K562 (cell line): ENCODE data around the gene CARS2. TPM values are rescaled to one million over a fixed set of nuclear protein-coding genes. Genes with fewer than 3 reads are reported as not detected.

Source experiments
- ATAC-seq: fragments of 200-7000 bp; cut with Tn5 transposase; 3 replicates; pipeline ENCODE4 v1.9.1; 2020; ENCODE audit warnings: moderate library complexity
- BruUV-seq: library from RNA; stranded (reverse); fragments of 400-500 nt; replicated peaks from 2 replicates; lab custom pipeline; 2021; lab: Mats Ljungman, UMichigan
- CTCF ChIA-PET: fragments of 300-600 bp; formaldehyde crosslinking; extraction: SDS; loops from one replicate; lab custom pipeline; 2021; ENCODE audit warnings: low intra/inter-chr PET ratio; lab: Yijun Ruan, JAX
- POLR2A ChIA-PET: fragments of 300-600, 350-650 bp; sonication (Branson Sonifier 250); formaldehyde crosslinking; extraction: SDS; loops from one replicate; lab custom pipeline; 2021; ENCODE audit warnings: antibody characterized with exemption, inconsistent platforms; lab: Yijun Ruan, JAX
- DNase-seq, 4 experiments: peaks; one replicate each; pipeline versions ENCODE4 v3.0.0 to v3.0.0-alpha.2; 2011 to 2018; ENCODE audit warnings: low spot score in 3 of 4, mixed read lengths in 3 of 4; ENCODE audit errors: extremely low read depth in 1 of 4
- FAIRE-seq: peaks from 2 replicates; lab custom pipeline; 2011; peaks lifted over from hg19 to GRCh38; lab: Jason Lieb, UNC
- H2AFZ ChIP-seq: 2 replicates; pipeline ENCODE4 v1.6.0; 2011; ENCODE audit warnings: low read depth, low read length, control low read depth, inconsistent platforms
- H3K27ac ChIP-seq: fragments of 200-600 bp; 3 replicates; pipeline ENCODE4 v1.8.0; 2011; ENCODE audit warnings: low read depth, mild to moderate bottlenecking, control low read depth, inconsistent platforms, low read length, moderate library complexity, mixed read lengths; ENCODE audit errors: extremely low read depth
- H3K27me3 ChIP-seq, 2 experiments: fragments of 300-600 bp in 1 of 2; 2 replicates in 1 of 2; 3 replicates in 1 of 2; pipeline versions ENCODE4 v1.6.0 to v1.8.0; 2011; ENCODE audit warnings: inconsistent platforms in 2 of 2, low read length in 2 of 2, mild to moderate bottlenecking in 1 of 2, mixed read lengths in 1 of 2, moderate library complexity in 1 of 2; ENCODE audit not compliant: control insufficient read depth in 2 of 2, insufficient read depth in 2 of 2
- H3K36me3 ChIP-seq: fragments of 300-600 bp; 3 replicates; pipeline ENCODE4 v1.8.0; 2011; ENCODE audit warnings: mild to moderate bottlenecking, low read length, inconsistent platforms; ENCODE audit not compliant: control insufficient read depth, insufficient read depth
- H3K4me1 ChIP-seq, 2 experiments: fragments of 200-600 bp in 1 of 2; replicated peaks in 1 of 2; 2 replicates in 1 of 2; 3 replicates in 1 of 2; pipeline versions ENCODE4 v1.5.1 to v1.8.0; 2011; ENCODE audit warnings: inconsistent platforms in 2 of 2, low read length in 2 of 2, mild to moderate bottlenecking in 1 of 2, mixed read lengths in 1 of 2, moderate library complexity in 1 of 2; ENCODE audit not compliant: control insufficient read depth in 2 of 2, insufficient read depth in 2 of 2
- H3K4me2 ChIP-seq: 2 replicates; pipeline ENCODE4 v1.6.1; 2011; ENCODE audit warnings: low read length, control low read depth, inconsistent platforms, mixed read lengths; ENCODE audit not compliant: insufficient read depth
- H3K4me3 ChIP-seq: fragments of 200-600 bp; sonication (generic), shearing (Covaris generic); 2 replicates; pipeline ENCODE4 v1.5.1; 2016; ENCODE audit warnings: control low read depth, inconsistent platforms
- H3K79me2 ChIP-seq: fragments of 200-600 bp; 3 replicates; pipeline ENCODE4 v1.8.0; 2011; ENCODE audit warnings: low read length, inconsistent platforms; ENCODE audit not compliant: control insufficient read depth, insufficient read depth
- H3K9ac ChIP-seq, 2 experiments: 2 replicates each; pipeline versions ENCODE4 v1.6.0 to v1.6.1; 2011; ENCODE audit warnings: low read depth in 2 of 2, low read length in 2 of 2, control low read depth in 1 of 2, inconsistent platforms in 1 of 2, mild to moderate bottlenecking in 1 of 2, mixed read lengths in 1 of 2; ENCODE audit not compliant: insufficient read depth in 1 of 2
- H3K9me1 ChIP-seq: one replicate; pipeline ENCODE4 v1.6.0; 2011; ENCODE audit warnings: inconsistent platforms, mild to moderate bottlenecking, low read length, moderate library complexity; ENCODE audit not compliant: control insufficient read depth, insufficient read depth
- H3K9me3 ChIP-seq: replicated peaks from 2 replicates; pipeline ENCODE4 v1.5.1; 2011; ENCODE audit warnings: low read depth, low read length, inconsistent platforms; ENCODE audit not compliant: control insufficient read depth, insufficient read depth
- H4K20me1 ChIP-seq: replicated peaks from 2 replicates; pipeline ENCODE4 v1.6.1; 2011; ENCODE audit warnings: low read length, inconsistent platforms, mixed read lengths; ENCODE audit not compliant: control insufficient read depth, insufficient read depth
- ARNT ChIP-seq, 2 experiments: fragments of 450-650 bp; IDR thresholded peaks; 2 replicates each; pipeline ENCODE4 v1.6.1; 2016; ENCODE audit warnings: mild to moderate bottlenecking in 1 of 2
- BRCA1 ChIP-seq, 2 experiments: fragments of 450-650 bp in 1 of 2; sonication (generic) in 1 of 2; formaldehyde crosslinking in 1 of 2; IDR thresholded peaks; 2 replicates each; pipeline versions ENCODE4 v1.5.0 to v1.6.1; 2017 to 2020; ENCODE audit warnings: mild to moderate bottlenecking in 1 of 2, missing genetic modification reagents in 1 of 2
- FOXK2 ChIP-seq, 2 experiments: fragments of 450-650 bp; IDR thresholded peaks in 1 of 2; conservative IDR thresholded peaks in 1 of 2; 2 replicates each; pipeline ENCODE4 v1.6.1; 2016; ENCODE audit warnings: low read depth in 2 of 2, mild to moderate bottlenecking in 1 of 2
- MECOM ChIP-seq: fragments of 250-450 bp; sonication (Bioruptor Pico); IDR thresholded peaks from 2 replicates; pipeline ENCODE4 v1.8.0; 2022; ENCODE audit warnings: inconsistent platforms
- MXI1 ChIP-seq: IDR thresholded peaks from 2 replicates; pipeline ENCODE4 v1.6.1; 2011; ENCODE audit warnings: low read depth, mild to moderate bottlenecking, improper control_type of control experiment, low read length
- NRF1 ChIP-seq, 2 experiments: fragments of 450-650 bp; IDR thresholded peaks in 1 of 2; conservative IDR thresholded peaks in 1 of 2; 2 replicates each; pipeline ENCODE4 v1.6.1; 2014; ENCODE audit warnings: mild to moderate bottlenecking in 2 of 2
- PHB ChIP-seq: fragments of 250-450 bp; sonication (Bioruptor Pico); IDR thresholded peaks from 2 replicates; pipeline ENCODE4 v1.5.0; 2021
- PTTG1 ChIP-seq: fragments of 450-650 bp; IDR thresholded peaks from 2 replicates; pipeline ENCODE4 v1.6.1; 2016; ENCODE audit warnings: low read depth, mild to moderate bottlenecking, missing genetic modification characterization, missing compliant biosample characterization
- RBBP5 ChIP-seq: fragments of 200-600 bp; sonication (generic); IDR thresholded peaks from 2 replicates; pipeline ENCODE4 v1.6.1; 2012; ENCODE audit warnings: borderline replicate concordance, mild to moderate bottlenecking, low read length, control low read depth, inconsistent platforms; ENCODE audit not compliant: insufficient read depth, poor library complexity, severe bottlenecking
- SP2 ChIP-seq: IDR thresholded peaks from 2 replicates; pipeline ENCODE4 v1.6.1; 2011; ENCODE audit warnings: mild to moderate bottlenecking, low read depth, low read length, moderate library complexity; ENCODE audit not compliant: poor library complexity, severe bottlenecking; ENCODE audit errors: extremely low read depth
- TCFL5 ChIP-seq: fragments of 250-450 bp; sonication (Bioruptor Pico); conservative IDR thresholded peaks from 2 replicates; pipeline ENCODE4 v1.6.1; 2021; ENCODE audit warnings: mild to moderate bottlenecking, moderate library complexity, matching md5 sums
- ZNF184 ChIP-seq: sonication (generic); formaldehyde crosslinking; IDR thresholded peaks from 2 replicates; pipeline ENCODE4 v1.5.0; 2020; ENCODE audit warnings: missing genetic modification reagents
- ZNF3 ChIP-seq: fragments of 250-450 bp; sonication (Bioruptor Pico); IDR thresholded peaks from 2 replicates; pipeline ENCODE4 v1.5.0; 2021; ENCODE audit warnings: mild to moderate bottlenecking, moderate library complexity
- ZNF511 ChIP-seq: sonication (generic); formaldehyde crosslinking; IDR thresholded peaks from 2 replicates; pipeline ENCODE4 v1.8.0; 2022; ENCODE audit warnings: mild to moderate bottlenecking, missing genetic modification reagents
- WGBS: fragments of 100-300 bp; shearing (Covaris generic); methylation state at CpG from one replicate; pipeline ENCODE4 v1.1.6; 2016; ENCODE audit warnings: low coverage, mixed read lengths; ENCODE audit not compliant: insufficient coverage; ENCODE audit errors: missing lambda C conversion rate; 5-methylcytosine and 5-hydroxymethylcytosine counted together
- in situ Hi-C: fragments of 300-500 bp; cut with MboI; formaldehyde crosslinking; loops from 4 replicates; pipeline ENCODE4 v1.15.0; 2018; ENCODE audit warnings: inconsistent platforms, mixed read lengths
- intact Hi-C: fragments of 100-400 bp; cut with micrococcal nuclease; formaldehyde crosslinking; loops from 2 replicates; pipeline ENCODE4 v1.14.2; 2022
- polyA plus RNA-seq, 8 experiments: library from polyadenylated mRNA; depleted of rRNA in 4 of 8; stranded (reverse) in 5 of 8; unstranded in 3 of 8; fragments of >200 nt; fragmentation: Nextera tagmentation in 2 of 8; fragmentation: Illumina TruSeq in 1 of 8; extraction: Ambion mirVana in 2 of 8; extraction: Trizol in 1 of 8; gene quantifications; 2 replicates each; pipeline versions ENCODE4 v1.2.1 to v1.2.3, GENCODE V29; 2011 to 2014; ENCODE audit warnings: inconsistent platforms in 1 of 8, missing spikeins in 1 of 8
- total RNA-seq, 7 experiments: library from RNA; depleted of rRNA in 6 of 7; stranded (reverse); fragments of >200 nt in 6 of 7; fragmentation: Illumina TruSeq in 2 of 7; extraction: Trizol in 2 of 7; gene quantifications; 2 replicates each; pipeline versions ENCODE4 v1.2.1 to v1.2.3, GENCODE V29; 2011 to 2021; ENCODE audit warnings: low replicate concordance in 1 of 7

The CARS2 gene
- total and polyA plus RNA-seq, 9 of the 15 experiments (the other 6 are each of a cell fraction or from before 2014, with no cell fraction given): 1.7 to 37.4 (median 30.5) TPM

DNA sequence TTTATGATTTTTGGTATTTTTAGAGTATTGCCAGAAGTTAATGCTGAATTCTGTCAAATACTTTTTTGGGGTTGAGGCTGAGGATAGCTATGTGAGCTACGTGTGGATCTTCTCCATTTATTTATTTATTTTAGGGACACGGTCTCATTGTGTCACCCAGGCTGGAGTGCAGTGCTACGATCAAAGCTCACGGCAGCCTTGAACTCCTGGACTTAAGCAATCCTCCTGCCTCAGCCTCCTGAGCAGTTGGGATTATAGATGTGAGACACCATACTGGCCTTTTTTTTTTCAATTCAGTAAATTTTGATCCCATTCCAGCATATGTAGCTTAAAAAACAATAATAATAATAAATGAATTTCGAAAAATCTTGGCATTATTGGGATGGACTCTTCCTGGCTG is 28.6 kb upstream of the CARS2 start:
- no peaks in the 10 kb centered on the region for H3K79me2 ChIP-seq
- H4K20me1 ChIP-seq: no peaks in the 10 kb centered on the region
- no peaks in the 10 kb centered on the region; a peak in 1 of 5 replicates for H3K4me1 ChIP-seq
- H3K36me3 ChIP-seq: no peaks in the 10 kb centered on the region
- H3K4me2 ChIP-seq: no peak overlapping the region
- H2AFZ ChIP-seq: no peak overlapping the region
- TF ChIP-seq MXI1 (no peak), ZNF184 (no peak), FOXK2 (conservative IDR thresholded peaks at IDR 0.05 in 1 of 2, IDR thresholded peaks at IDR 0.05 in 1 of 2; ENCODE audit: low read depth in 2 of 2) (no peak)
- TF ChIP-seq, all 486 proteins: peak for 0
- no TSS peak for BruUV-seq
- FAIRE-seq (no peak), DNase-seq (no peak), ATAC-seq (no peak)
- POLR2A ChIA-PET: interaction anchor here (1.0 kb wide), 1 partner anchor 19 kb away, joined by 3 read pairs; no protein-coding TSS in a partner anchor
- CTCF ChIA-PET: no interaction called here
- no peak overlapping the region for H3K4me3 ChIP-seq
- no peaks in the 10 kb centered on the region for H3K9me1 ChIP-seq
- H3K27ac ChIP-seq: no peak overlapping the region
- in situ Hi-C loops (no loop called here), intact Hi-C loops (no loop called here)
- no peaks in the 10 kb centered on the region for H3K9me3 ChIP-seq
- 40% methylated on average over 5 of the region's 5 CpGs for WGBS
- H3K9ac ChIP-seq: no peak overlapping the region
- no peaks in the 10 kb centered on the region for H3K27me3 ChIP-seq

DNA sequence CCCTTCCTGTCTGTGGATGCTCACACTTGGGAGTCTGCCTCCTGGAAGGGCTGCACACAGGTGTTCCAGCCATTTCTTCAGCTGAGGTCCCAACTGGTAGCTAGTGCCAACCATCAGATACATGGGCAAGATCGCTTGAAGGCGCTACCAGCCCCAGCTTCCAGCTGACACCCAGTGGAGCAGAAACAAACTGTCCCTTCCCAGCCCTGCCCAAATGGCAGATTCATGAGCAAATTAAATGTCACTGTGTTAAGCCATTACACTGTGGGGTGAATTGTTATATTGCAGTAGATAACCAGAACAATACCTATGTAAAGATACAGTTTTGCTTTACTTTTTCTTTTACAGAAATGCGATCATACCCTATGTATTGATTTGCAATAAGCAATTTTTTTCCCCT is 25.2 kb upstream of the CARS2 start:
- no peaks in the 10 kb centered on the region for H3K9me1 ChIP-seq
- intact Hi-C loops (no loop called here), in situ Hi-C loops (no loop called here)
- no peaks in the 10 kb centered on the region for H3K36me3 ChIP-seq
- ATAC-seq (no peak), FAIRE-seq (no peak), DNase-seq (no peak)
- TF ChIP-seq BRCA1 (IDR thresholded peaks at IDR 0.05) (no peak), BRCA1 (CRISPR knock-in tag; IDR thresholded peaks at IDR 0.05) (no peak), PHB (no peak), MECOM (CRISPR knock-in tag) (no peak), SP2 (no peak), NRF1 (conservative IDR thresholded peaks at IDR 0.05 in 1 of 2, IDR thresholded peaks at IDR 0.05 in 1 of 2) (no peak), ZNF3 (no peak), PTTG1 (tag) (no peak), RBBP5 (no peak), TCFL5 (no peak), ZNF511 (CRISPR knock-in tag) (no peak), ARNT (IDR thresholded peaks at IDR 0.05) (no peak)
- ChIA-PET CTCF (no interaction called here), POLR2A (no interaction called here)
- no peak overlapping the region for H3K27ac ChIP-seq
- H2AFZ ChIP-seq: no peak overlapping the region
- H3K4me2 ChIP-seq: no peak overlapping the region
- H3K27me3 ChIP-seq: no peaks in the 10 kb centered on the region
- no TSS peak for BruUV-seq
- H3K79me2 ChIP-seq: no peaks in the 10 kb centered on the region
- WGBS: 34% methylated on average over 3 of the region's 3 CpGs
- no peaks in the 10 kb centered on the region; a peak in 2 of 5 replicates for H3K4me1 ChIP-seq
- no peak overlapping the region for H3K9ac ChIP-seq
- H3K4me3 ChIP-seq: no peak overlapping the region
- H4K20me1 ChIP-seq: no peaks in the 10 kb centered on the region
- H3K9me3 ChIP-seq: no peaks in the 10 kb centered on the region
